HepG2 (cell line): Measurements from ENCODE around the gene TEX19. TPM values are rescaled to one million over a fixed set of nuclear protein-coding genes. Genes with fewer than 3 reads are reported as not detected.

Experiments
- BORCS8-MEF2B ChIP-seq: sonication (generic); formaldehyde crosslinking; IDR thresholded peaks from 2 replicates; pipeline ENCODE4 v1.8.0; 2022; ENCODE audit warnings: mild to moderate bottlenecking, missing genetic modification reagents
- ELF3 ChIP-seq: IDR thresholded peaks from 2 replicates; pipeline ENCODE4 v1.6.1; 2016; ENCODE audit warnings: missing genetic modification reagents, missing compliant biosample characterization
- HHEX ChIP-seq: IDR thresholded peaks from 2 replicates; pipeline ENCODE4 v1.6.1; 2016; ENCODE audit warnings: control low read depth
- HNF4A ChIP-seq: sonication (generic); formaldehyde crosslinking; IDR thresholded peaks from 2 replicates; pipeline ENCODE4 v1.4.0; 2020; ENCODE audit warnings: missing genetic modification reagents
- HNRNPH1 ChIP-seq: fragments of 200-400 bp; formaldehyde crosslinking; optimal IDR thresholded peaks from 2 replicates; pipeline ENCODE3; 2017; ENCODE audit warnings: mild to moderate bottlenecking, low read depth, low read length
- HOXD1 ChIP-seq: sonication (generic); formaldehyde crosslinking; IDR thresholded peaks from 2 replicates; pipeline ENCODE4 v1.5.0; 2020; ENCODE audit warnings: missing genetic modification reagents
- KLF15 ChIP-seq: sonication (generic); formaldehyde crosslinking; IDR thresholded peaks from 2 replicates; pipeline ENCODE4 v1.8.1; 2023; ENCODE audit warnings: borderline replicate concordance, mild to moderate bottlenecking, inconsistent platforms, missing genetic modification reagents, mixed read lengths
- MLLT10 ChIP-seq: sonication (generic); formaldehyde crosslinking; IDR thresholded peaks from 2 replicates; pipeline ENCODE4 v1.4.0; 2020; ENCODE audit warnings: missing genetic modification reagents
- NAIF1 ChIP-seq: sonication (generic); formaldehyde crosslinking; IDR thresholded peaks from 2 replicates; pipeline ENCODE4 v1.5.0; 2020; ENCODE audit warnings: mild to moderate bottlenecking, missing genetic modification reagents, borderline replicate concordance
- PAX8 ChIP-seq: sonication (generic); formaldehyde crosslinking; IDR thresholded peaks from 2 replicates; pipeline ENCODE4 v1.8.0; 2022; ENCODE audit warnings: mild to moderate bottlenecking, missing genetic modification reagents, borderline replicate concordance
- ZKSCAN1 ChIP-seq: fragments of 150-350 bp; IDR thresholded peaks from 2 replicates; pipeline ENCODE4 v1.6.1; 2014; ENCODE audit warnings: low read length
- ZNF230 ChIP-seq: sonication (generic); formaldehyde crosslinking; IDR thresholded peaks from 2 replicates; pipeline ENCODE4 v1.4.0; 2020; ENCODE audit warnings: mild to moderate bottlenecking, missing genetic modification reagents
- ZNF292 ChIP-seq: sonication (generic); formaldehyde crosslinking; IDR thresholded peaks from 2 replicates; pipeline ENCODE4 v1.8.1; 2022; ENCODE audit warnings: mild to moderate bottlenecking, low read depth, missing genetic modification reagents, borderline replicate concordance
- ZNF484 ChIP-seq: sonication (generic); formaldehyde crosslinking; IDR thresholded peaks from 2 replicates; pipeline ENCODE4 v1.5.1; 2020; ENCODE audit warnings: mild to moderate bottlenecking, low read depth, missing genetic modification reagents, borderline replicate concordance
- ZNF563 ChIP-seq: sonication (generic); formaldehyde crosslinking; IDR thresholded peaks from 2 replicates; pipeline ENCODE4 v1.8.0; 2022; ENCODE audit warnings: mild to moderate bottlenecking, moderate library complexity, missing genetic modification reagents
- ZNF570 ChIP-seq: sonication (generic); formaldehyde crosslinking; IDR thresholded peaks from 2 replicates; pipeline ENCODE4 v1.4.0; 2020; ENCODE audit warnings: mild to moderate bottlenecking, missing genetic modification reagents, borderline replicate concordance
- ZNF589 ChIP-seq: sonication (generic); formaldehyde crosslinking; conservative IDR thresholded peaks from 2 replicates; pipeline ENCODE4 v1.8.0; 2022; ENCODE audit warnings: mild to moderate bottlenecking, moderate library complexity, missing genetic modification reagents
- ZNF644 ChIP-seq: IDR thresholded peaks from 2 replicates; pipeline ENCODE4 v1.6.1; 2016; ENCODE audit warnings: low read depth
- ZNF883 ChIP-seq: sonication (generic); formaldehyde crosslinking; IDR thresholded peaks from 2 replicates; pipeline ENCODE4 v1.5.1; 2020; ENCODE audit warnings: mild to moderate bottlenecking, missing genetic modification reagents; ENCODE audit errors: not compliant biosample characterization
- polyA plus RNA-seq, 8 experiments: library from polyadenylated mRNA; depleted of rRNA in 3 of 8; stranded (reverse) in 7 of 8; unstranded in 1 of 8; fragments of >200 nt; fragmentation: Illumina TruSeq in 4 of 8; extraction: Trizol in 4 of 8; gene quantifications; 2 replicates each; pipeline versions ENCODE4 v1.2.1 to v1.2.3, GENCODE V29; 2011 to 2016; ENCODE audit warnings: low read depth in 4 of 8, missing spikeins in 1 of 8, mixed read lengths in 1 of 8; ENCODE audit not compliant: insufficient read depth in 1 of 8
- total RNA-seq, 5 experiments: library from RNA; depleted of rRNA; stranded (reverse); fragments of >200 nt; fragmentation: Illumina TruSeq; extraction: Trizol; gene quantifications; 2 replicates each; pipeline ENCODE4 v1.2.3, GENCODE V29; 2016; ENCODE audit warnings: low read depth in 1 of 5
- TF ChIP-seq, protein P1 (sequence below): IDR thresholded peaks from 2 replicates; pipeline ENCODE4 v1.6.1; 2016; ENCODE audit warnings: missing genetic modification reagents, missing compliant biosample characterization
- TF ChIP-seq, protein P2 (sequence below): sonication (generic); formaldehyde crosslinking; IDR thresholded peaks from 2 replicates; pipeline ENCODE4 v1.4.0; 2020; ENCODE audit warnings: missing genetic modification reagents
- TF ChIP-seq, protein P3 (sequence below): sonication (generic); formaldehyde crosslinking; IDR thresholded peaks from 2 replicates; pipeline ENCODE4 v1.5.1; 2020; ENCODE audit warnings: missing genetic modification reagents, mild to moderate bottlenecking, borderline replicate concordance
- TF ChIP-seq, protein P4 (sequence below): sonication (generic); formaldehyde crosslinking; IDR thresholded peaks from 2 replicates; pipeline ENCODE4 v1.4.0; 2020; ENCODE audit warnings: mild to moderate bottlenecking, missing genetic modification reagents
- TF ChIP-seq, protein P5 (sequence below), 2 experiments: sonication (generic) in 1 of 2; formaldehyde crosslinking in 1 of 2; IDR thresholded peaks; 2 replicates each; pipeline versions ENCODE4 v1.5.1 to v1.6.1; 2011 to 2020; ENCODE audit warnings: borderline replicate concordance in 1 of 2, low read depth in 1 of 2, low read length in 1 of 2, mild to moderate bottlenecking in 1 of 2, missing genetic modification reagents in 1 of 2, moderate library complexity in 1 of 2

TEX19 gene
- total and polyA plus RNA-seq, 2 of the 13 experiments (the other 11 are each of a cell fraction or from before 2014, with no cell fraction given), result 1.3 to 6.0 TPM

DNA sequence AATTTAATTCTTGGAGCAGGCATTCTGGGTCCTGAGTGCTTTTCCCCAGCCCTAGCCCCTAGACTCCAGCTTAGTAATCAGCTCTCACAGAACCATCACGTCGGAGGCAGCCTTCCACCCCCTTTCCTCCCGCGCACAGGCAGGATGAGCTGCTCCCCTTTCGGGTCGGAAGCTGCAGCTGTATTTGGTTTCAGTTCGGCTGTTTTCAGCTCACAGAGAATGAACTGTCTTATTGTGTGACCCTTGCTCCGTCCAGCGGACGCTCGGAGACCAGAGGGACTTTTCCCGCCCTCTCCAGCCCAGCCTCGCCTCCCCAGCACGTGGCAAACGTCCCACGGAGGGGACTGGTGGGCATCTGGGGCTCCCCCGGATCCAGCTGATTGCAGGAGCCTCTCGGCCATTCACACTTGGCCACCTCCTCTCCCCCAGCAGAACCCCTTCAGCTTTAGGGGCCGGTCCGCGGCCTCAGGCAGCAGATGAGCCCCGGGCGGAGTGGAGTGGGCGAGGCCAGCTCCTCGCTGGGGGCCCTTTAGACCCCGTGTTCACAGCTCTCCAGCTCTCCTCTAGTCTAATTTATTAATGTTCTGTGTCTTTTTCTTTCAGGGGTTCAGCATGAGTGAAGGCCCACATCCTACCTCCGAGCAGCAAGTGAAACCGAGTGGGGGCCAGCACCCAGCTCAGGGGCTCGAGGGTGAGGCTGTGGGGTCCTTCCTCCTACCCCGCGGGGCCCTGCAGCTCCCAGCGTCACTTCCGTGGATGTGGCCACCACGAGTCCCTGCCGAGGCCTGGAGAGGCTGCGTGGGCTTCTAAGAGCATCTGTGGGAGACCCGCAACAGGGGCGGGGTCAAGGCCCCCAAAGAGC is 11.7 kb downstream of the TEX19 start (continued):
- TF ChIP-seq, protein P1, sequence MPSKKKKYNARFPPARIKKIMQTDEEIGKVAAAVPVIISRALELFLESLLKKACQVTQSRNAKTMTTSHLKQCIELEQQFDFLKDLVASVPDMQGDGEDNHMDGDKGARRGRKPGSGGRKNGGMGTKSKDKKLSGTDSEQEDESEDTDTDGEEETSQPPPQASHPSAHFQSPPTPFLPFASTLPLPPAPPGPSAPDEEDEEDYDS (CRISPR knock-in tag), result peak; percentile 19; the same call in 1 of the 2 replicates
- TF ChIP-seq ZNF570 (CRISPR knock-in tag), result peak; percentile 35; the same call in 1 of the 2 replicates
- peak; percentile 81; the same call in 1 of the 2 replicates for TF ChIP-seq ZNF589 (CRISPR knock-in tag)
- peak; percentile 85; the same call in 1 of the 2 replicates for TF ChIP-seq HOXD1 (CRISPR knock-in tag)
- TF ChIP-seq NAIF1 (CRISPR knock-in tag), result no peak; the same call in 1 of the 2 replicates
- TF ChIP-seq HHEX (CRISPR knock-in tag), result no peak
- no peak for TF ChIP-seq ZNF644 (CRISPR knock-in tag)
- TF ChIP-seq ZNF292 (CRISPR knock-in tag), result peak; percentile 85; the same call in 1 of the 2 replicates
- TF ChIP-seq, protein P2, sequence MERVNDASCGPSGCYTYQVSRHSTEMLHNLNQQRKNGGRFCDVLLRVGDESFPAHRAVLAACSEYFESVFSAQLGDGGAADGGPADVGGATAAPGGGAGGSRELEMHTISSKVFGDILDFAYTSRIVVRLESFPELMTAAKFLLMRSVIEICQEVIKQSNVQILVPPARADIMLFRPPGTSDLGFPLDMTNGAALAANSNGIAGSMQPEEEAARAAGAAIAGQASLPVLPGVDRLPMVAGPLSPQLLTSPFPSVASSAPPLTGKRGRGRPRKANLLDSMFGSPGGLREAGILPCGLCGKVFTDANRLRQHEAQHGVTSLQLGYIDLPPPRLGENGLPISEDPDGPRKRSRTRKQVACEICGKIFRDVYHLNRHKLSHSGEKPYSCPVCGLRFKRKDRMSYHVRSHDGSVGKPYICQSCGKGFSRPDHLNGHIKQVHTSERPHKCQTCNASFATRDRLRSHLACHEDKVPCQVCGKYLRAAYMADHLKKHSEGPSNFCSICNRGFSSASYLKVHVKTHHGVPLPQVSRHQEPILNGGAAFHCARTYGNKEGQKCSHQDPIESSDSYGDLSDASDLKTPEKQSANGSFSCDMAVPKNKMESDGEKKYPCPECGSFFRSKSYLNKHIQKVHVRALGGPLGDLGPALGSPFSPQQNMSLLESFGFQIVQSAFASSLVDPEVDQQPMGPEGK (CRISPR knock-in tag), result peak; percentile 75
- no peak for TF ChIP-seq PAX8 (CRISPR knock-in tag)
- peak; percentile 95 for TF ChIP-seq KLF15 (CRISPR knock-in tag)
- TF ChIP-seq, protein P3, sequence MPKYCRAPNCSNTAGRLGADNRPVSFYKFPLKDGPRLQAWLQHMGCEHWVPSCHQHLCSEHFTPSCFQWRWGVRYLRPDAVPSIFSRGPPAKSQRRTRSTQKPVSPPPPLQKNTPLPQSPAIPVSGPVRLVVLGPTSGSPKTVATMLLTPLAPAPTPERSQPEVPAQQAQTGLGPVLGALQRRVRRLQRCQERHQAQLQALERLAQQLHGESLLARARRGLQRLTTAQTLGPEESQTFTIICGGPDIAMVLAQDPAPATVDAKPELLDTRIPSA (CRISPR knock-in tag), result no peak
- peak; percentile 87 for TF ChIP-seq ZNF563 (CRISPR knock-in tag)
- TF ChIP-seq, protein P4, sequence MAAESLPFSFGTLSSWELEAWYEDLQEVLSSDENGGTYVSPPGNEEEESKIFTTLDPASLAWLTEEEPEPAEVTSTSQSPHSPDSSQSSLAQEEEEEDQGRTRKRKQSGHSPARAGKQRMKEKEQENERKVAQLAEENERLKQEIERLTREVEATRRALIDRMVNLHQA, result no peak
- TF ChIP-seq HNRNPH1, result no peak
- peak; percentile 98 for TF ChIP-seq ZNF230
- no peak for TF ChIP-seq ZKSCAN1
- TF ChIP-seq ZNF883 (CRISPR knock-in tag), result peak; percentile 92
- TF ChIP-seq ELF3, result peak; percentile 80
- TF ChIP-seq MLLT10 (CRISPR knock-in tag), result no peak
- TF ChIP-seq, protein P5, sequence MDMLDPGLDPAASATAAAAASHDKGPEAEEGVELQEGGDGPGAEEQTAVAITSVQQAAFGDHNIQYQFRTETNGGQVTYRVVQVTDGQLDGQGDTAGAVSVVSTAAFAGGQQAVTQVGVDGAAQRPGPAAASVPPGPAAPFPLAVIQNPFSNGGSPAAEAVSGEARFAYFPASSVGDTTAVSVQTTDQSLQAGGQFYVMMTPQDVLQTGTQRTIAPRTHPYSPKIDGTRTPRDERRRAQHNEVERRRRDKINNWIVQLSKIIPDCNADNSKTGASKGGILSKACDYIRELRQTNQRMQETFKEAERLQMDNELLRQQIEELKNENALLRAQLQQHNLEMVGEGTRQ (IDR thresholded peaks at IDR 0.05; ENCODE audit: low read depth, low read length), result no peak
- TF ChIP-seq, protein P5 (CRISPR knock-in tag; IDR thresholded peaks at IDR 0.05; ENCODE audit: borderline replicate concordance), result peak; percentile 38; the same call in 1 of the 2 replicates
- TF ChIP-seq HNF4A (CRISPR knock-in tag), result peak; percentile 89
- peak; percentile 98 for TF ChIP-seq BORCS8-MEF2B (CRISPR knock-in tag)
- peak; percentile 88; the same call in 1 of the 2 replicates for TF ChIP-seq ZNF484 (CRISPR knock-in tag)
